NCI-H2196 treated with DMSO at 0.1 percent for 48 hours (cell line): ENCODE measurements around the gene GPRIN1.
"Not testable (repeated sequence)": the region's sequence is repeated elsewhere in the genome, so short reads cannot be mapped to it uniquely, and the experiment has no call there.

Experiments
- DNase-seq: peaks from one replicate; lab custom pipeline; 2025; ENCODE audit not compliant: unreplicated experiment; lab: John Stamatoyannopoulos, UW

GPRIN1 gene

DNA sequence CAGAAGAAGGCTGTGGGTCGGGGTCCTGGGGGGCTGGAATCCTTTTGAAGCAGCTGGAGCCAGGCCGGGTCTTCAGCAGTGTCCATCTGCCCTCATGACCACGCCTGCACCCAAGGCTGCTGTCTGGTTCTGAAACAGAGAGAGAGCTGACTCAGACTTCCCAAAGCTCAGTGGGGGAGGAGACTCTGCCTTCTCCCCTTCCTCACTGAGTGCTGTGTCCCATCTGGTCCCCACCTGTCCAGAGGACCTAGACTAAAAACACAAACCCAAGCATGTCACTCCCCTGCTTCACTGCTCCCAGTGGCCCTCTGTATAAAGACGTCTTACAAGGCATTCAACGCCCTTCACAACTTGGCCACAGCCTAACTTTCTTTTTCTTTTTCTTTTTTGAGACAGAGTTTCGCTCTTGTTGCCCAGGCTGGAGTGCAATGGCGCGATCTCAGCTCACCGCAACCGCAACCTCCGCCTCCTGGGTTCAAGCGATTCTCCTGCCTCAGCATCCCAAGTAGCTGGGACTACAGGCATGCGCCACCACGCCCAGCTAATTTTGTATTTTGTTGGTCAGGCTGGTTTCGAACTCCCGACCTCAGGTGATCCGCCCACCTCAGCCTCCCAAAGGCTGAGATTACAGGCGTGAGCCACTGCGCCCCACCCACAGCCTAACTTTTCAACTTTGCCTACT, 10.1 kb downstream of the GPRIN1 start:
- not testable (repeated sequence) for DNase-seq

GRCh38 chr5:176597417-176598389, 12.3 kb downstream of the GPRIN1 start:
- no peak for DNase-seq

GRCh38 chr5:176596689-176597416, 13.1 kb downstream of the GPRIN1 start:
- no peak for DNase-seq

DNA sequence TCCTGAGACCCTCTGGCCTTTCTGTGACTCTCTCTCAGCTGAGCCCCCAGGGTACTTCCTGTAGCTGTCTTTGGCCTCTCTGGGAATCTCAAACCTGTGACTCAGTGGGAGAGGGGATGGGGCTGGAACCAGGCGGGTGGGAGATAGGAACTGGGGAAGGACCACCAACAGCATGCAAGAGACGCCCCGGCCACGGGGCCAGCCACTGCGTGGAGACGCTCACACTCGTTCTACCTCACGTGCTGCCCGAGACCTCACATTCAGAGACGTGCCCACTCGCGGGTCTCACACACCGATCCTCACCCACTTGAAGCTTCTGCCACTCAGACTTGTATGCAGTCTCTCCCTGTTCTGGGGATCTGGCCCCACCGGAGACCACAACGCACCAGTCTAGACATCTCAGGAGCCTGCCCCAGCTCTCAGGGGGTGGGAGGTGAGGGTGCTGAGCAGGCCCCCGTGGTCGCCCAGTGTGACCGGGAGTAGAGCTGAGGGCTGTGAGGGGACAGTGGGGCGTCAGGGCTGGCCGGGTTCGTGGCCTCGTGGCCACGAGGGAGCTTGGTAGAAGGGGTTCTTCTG, 13.8 kb downstream of the GPRIN1 start:
- no peak for DNase-seq

DNA sequence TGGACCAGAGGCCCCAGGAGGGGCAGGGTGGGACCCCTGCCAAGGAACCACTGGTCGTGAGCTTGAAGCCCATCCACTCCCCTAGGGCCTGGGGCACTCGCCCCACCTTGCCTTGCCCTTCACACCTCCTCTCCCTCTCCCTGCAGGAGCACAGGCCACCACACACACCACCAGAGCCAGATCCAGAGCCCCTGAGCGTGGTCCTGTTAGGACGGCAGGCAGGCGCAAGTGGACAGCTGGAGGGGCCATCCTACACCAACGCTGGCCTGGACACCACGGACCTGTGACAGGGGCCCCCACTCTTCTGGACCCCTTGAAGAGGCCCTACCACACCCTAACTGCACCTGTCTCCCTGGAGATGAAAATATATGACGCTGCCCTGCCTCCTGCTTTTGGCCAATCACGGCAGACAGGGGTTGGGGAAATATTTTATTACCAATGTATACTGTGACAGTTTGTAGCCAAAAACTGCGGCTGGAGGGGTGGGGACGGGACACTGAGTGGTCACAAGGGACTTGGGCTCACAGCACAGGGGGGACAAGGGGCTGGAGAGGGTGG, 14.5 kb downstream of the GPRIN1 start:
- DNase-seq, result no peak

- DNase-seq, result no peak
Observed at GRCh38 chr5:176594554-176594953, 15.4 kb downstream of the GPRIN1 start.

DNA sequence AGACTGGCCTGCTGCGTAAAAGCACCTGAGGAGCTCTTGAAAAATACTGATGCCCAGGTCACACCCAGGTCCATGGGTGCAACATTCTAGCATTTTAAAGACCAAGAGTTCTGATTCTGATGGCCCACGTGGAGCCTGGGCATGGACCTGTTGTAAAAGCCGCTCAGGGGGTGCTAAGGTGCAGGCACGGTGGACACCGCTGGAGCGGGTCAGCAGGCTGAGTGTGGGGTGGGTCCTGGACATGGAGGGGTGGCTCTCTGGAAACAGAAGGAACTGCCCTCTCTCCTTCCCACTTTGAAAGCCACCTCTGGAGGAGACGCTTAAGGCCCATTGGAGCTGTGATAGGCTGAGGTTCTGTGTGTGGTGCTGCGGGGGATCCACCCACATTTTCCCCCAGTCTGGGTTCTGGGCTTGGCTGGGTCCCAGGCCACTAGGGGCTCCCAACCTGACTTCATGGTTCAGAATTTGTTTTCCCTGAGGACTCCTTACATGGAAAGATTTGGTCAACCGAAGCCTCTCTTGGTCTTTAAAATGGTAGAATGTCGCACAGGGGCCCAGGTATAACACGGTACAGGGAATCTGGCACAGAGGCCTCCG, 16.6 kb downstream of the GPRIN1 start:
- no peak for DNase-seq

DNA sequence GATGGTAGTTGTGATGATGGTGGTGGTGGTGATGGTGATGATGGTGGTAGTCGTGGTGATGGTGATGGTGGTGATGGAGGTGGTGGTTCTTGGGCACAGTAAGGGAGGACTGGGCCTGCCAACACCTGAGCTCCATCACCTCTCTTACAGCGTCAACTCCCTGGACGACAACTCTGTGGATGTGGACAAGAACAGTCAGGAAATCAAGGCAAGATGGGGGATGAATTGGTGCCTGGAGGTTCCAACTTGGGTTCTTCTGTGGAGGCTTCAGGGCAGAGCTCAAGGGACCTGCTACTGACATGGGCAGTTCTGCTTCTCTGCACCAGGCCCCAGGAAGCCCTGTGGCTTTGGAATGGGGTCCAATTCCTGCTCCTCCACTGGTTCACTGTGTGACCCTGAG, 17.4 kb downstream of the GPRIN1 start:
- no peak for DNase-seq

DNA sequence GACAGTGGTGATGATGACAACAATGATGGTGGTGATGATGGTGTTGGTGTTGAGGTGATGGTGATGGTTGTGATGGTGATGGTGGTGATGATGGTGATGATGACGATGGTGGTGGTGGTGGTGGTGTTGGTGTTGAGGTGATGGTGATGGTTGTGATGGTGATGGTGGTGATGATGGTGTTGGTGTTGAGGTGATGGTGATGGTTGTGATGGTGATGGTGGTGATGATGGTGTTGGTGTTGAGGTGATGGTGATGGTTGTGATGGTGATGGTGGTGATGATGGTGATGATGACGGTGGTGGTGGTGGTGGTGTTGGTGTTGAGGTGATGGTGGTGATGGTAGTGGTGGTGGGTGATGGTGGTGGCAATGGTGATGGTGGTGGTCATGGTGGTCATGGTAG, 18.3 kb downstream of the GPRIN1 start:
- not testable (repeated sequence) for DNase-seq

DNA sequence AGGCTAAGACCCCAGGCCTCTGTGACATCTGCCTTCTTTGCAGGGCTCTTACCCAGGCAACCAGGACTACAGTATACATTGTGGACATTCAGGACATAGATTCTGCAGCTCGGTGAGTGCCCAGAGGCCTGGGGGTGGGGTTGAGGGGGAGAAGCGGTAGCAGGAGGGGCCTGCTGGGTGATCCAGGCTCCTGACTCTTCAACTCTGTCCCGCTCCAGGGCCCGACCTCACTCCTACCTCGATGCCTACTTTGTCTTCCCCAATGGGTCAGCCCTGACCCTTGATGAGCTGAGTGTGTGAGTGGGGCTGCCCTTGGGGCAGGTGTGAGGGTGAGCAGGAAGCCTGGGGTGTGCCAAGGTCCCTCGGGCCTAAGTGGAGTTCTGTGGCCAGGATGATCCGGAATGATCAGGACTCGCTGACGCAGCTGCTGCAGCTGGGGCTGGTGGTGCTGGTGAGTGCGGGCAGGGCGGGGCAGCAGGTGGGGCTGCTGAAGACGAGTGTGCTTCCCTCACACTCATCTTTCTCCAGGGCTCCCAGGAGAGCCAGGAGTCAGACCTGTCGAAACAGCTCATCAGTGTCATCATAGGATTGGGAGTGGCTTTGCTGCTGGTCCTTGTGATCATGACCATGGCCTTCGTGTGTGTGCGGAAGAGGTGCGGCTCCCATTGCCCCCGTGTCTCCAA, 19.8 kb downstream of the GPRIN1 start:
- DNase-seq, result no peak

- DNase-seq, result no peak
Observed at GRCh38 chr5:176589039-176589769, 20.8 kb downstream of the GPRIN1 start.

- DNase-seq, result no peak
Observed at GRCh38 chr5:176588297-176588696, 21.7 kb downstream of the GPRIN1 start.

DNA sequence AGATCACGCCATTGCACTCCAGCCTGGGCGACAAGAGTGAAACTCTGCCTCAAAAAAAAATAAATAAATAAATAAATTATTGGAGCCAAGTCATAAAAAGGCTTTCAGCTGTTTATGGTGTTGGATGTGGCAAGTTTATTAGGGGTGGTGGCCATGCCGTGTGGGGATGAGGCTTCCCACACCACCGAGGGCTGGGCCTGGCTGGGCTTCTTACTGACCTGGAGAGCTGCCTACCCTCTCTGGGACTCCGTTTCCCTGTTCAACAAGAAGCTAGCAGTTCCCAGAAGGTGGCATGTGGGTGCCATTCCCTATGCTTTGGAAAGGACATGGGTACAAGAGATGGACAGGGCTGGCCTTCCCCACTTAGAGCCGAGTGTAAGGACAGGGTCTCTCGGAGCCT, 22.6 kb downstream of the GPRIN1 start:
- DNase-seq, result no peak

DNA sequence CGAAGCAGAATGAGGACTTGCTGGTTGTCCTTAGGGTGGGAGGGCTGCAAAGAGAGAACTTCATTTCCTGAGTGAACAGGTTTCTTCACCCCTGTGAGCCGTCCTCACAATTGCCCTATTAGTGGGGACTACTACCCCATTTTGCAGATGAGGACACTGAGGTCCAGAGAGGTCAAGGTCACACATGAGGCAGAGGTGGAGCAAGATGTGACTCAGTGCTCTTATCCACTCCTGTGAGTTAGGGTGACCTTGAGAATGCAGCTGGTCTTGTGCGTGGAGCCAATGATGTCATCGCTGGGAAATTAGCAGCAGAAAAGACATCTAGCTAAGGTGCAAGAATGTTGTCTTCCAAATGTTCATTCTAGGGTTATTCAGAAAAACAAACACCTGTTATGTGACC, 26.9 kb downstream of the GPRIN1 start:
- DNase-seq, result no peak

- DNase-seq, result no peak
Observed at GRCh38 chr5:176581361-176581760, 28.6 kb downstream of the GPRIN1 start.

DNA sequence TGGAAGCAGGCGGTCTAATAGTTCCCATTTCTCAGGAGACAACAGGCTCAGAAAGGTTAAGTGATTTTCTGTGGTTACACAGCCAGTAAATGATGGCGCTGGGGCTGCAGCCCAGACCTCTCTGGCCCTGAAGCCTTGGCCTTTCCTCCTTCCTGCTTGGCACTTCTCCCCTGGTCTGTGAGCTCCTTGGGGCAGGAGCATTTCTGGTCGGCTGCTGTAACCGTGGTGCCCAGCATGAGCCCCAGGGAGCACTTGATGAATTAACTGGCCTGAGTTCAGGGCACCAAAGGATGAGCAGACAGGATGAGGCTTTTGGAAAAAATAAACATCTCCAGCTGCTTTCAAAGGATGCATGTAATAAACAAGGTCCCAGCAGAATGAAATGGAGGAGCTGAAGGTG, 30.6 kb downstream of the GPRIN1 start:
- no peak for DNase-seq

DNA sequence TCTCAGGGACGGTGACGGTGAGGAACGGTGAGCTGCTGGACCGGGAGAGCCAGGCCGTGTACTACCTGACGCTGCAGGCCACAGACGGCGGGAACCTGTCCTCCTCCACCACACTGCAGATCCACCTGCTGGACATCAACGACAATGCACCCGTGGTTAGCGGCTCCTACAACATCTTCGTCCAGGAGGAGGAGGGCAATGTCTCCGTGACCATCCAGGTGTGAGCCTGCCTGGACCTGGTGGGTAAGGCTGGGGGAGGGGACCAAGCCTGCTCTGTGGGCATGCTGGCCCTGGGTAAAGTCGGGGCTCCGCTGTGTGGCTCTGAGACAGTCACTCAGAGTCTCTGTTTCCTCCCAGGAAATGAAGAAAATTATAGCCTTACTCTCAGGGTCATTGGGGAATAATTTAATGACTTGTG, 31.6 kb downstream of the GPRIN1 start:
- DNase-seq, result no peak

DNA sequence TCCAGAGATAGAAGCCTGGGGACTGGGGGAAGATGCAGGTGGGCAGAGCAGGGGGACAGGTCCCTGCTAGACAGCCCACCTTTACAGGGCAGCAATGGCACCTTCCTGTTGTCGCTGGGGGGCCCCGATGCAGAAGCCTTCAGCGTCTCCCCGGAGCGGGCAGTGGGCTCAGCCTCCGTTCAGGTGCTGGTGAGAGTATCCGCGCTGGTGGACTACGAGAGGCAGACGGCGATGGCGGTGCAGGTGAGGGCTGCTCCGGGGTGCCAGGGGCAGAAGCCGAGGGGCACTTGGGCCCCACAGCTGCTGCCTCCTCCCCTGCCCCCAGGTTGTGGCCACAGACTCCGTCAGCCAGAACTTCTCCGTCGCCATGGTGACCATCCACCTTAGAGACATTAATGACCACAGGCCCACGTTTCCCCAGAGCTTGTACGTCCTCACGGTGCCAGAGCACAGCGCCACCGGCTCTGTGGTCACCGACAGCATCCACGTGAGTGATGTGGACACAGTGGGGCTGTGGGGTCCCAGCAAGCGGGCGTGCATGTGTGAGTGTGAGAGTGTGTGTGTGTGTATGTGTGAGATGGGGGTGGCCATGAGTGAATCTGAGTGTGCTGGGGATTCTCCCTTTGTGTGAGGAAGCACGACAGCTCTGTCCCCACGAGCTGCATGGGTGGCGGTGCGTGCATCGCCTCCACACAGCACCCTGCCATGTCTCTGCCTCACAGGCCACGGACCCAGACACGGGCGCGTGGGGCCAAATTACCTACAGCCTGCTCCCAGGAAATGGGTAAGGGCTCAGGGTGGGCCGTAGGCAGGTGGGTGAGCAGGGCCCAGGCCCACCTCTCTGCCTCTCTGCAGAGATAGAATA, 32.4 kb downstream of the GPRIN1 start:
- DNase-seq, result no peak
